SK-N-SH (cell line): ENCODE results near the gene EVI5. TPM values are rescaled to one million over a fixed set of nuclear protein-coding genes. Genes with fewer than 3 reads are reported as not detected.

ENCODE experiments used
- CTCF ChIA-PET: fragments of 300-600, 350-600 bp; formaldehyde crosslinking; extraction: SDS; loops from one replicate; lab custom pipeline; 2021; lab: Yijun Ruan, JAX
- POLR2A ChIA-PET: fragments of 350-600 bp; sonication (Branson Sonifier 250); formaldehyde crosslinking; extraction: SDS; loops from one replicate; lab custom pipeline; 2020; ENCODE audit warnings: antibody characterized with exemption, inconsistent platforms; lab: Yijun Ruan, JAX
- DNase-seq: peaks from one replicate; pipeline ENCODE4 v3.0.0; 2012
- H2AFZ ChIP-seq: fragments of 200-600 bp; sonication (generic); 2 replicates; pipeline ENCODE4 v1.8.1; 2016; ENCODE audit warnings: antibody characterized with exemption, mild to moderate bottlenecking, low read depth
- H3F3A ChIP-seq: fragments of 200-600 bp; sonication (generic); replicated peaks from 2 replicates; pipeline ENCODE3; 2016; ENCODE audit warnings: antibody characterized with exemption, mild to moderate bottlenecking; ENCODE audit not compliant: insufficient read depth
- H3K27ac ChIP-seq, 2 experiments: fragments of 200-500 bp in 1 of 2; fragments of 200-600 bp in 1 of 2; sonication (Bioruptor generic) in 1 of 2; sonication (generic), shearing (Covaris generic) in 1 of 2; 2 replicates each; pipeline versions ENCODE4 v1.5.1 to v1.6.1; 2014 to 2016; ENCODE audit warnings: low read depth in 2 of 2, inconsistent platforms in 1 of 2, low read length in 1 of 2, mild to moderate bottlenecking in 1 of 2, mixed read lengths in 1 of 2
- H3K27me3 ChIP-seq: fragments of 200-600 bp; sonication (generic), shearing (Covaris generic); 2 replicates; pipeline ENCODE4 v1.6.1; 2016; ENCODE audit warnings: mixed run types; ENCODE audit not compliant: insufficient read depth
- H3K36me3 ChIP-seq, 2 experiments: fragments of 200-500 bp in 1 of 2; fragments of 200-600 bp in 1 of 2; sonication (Bioruptor generic) in 1 of 2; sonication (generic) in 1 of 2; replicated peaks in 1 of 2; 2 replicates each; pipeline versions ENCODE3 to v1.5.1; 2014 to 2016; ENCODE audit warnings: low read length in 1 of 2, mild to moderate bottlenecking in 1 of 2; ENCODE audit not compliant: insufficient read depth in 2 of 2, control insufficient read depth in 1 of 2
- H3K4me1 ChIP-seq, 2 experiments: fragments of 200-500 bp in 1 of 2; fragments of 200-600 bp in 1 of 2; sonication (Bioruptor generic) in 1 of 2; sonication (generic), shearing (Covaris generic) in 1 of 2; 2 replicates each; pipeline versions ENCODE4 v1.5.1 to v1.6.1; 2014 to 2016; ENCODE audit warnings: low read depth in 1 of 2, low read length in 1 of 2, mixed run types in 1 of 2; ENCODE audit not compliant: insufficient read depth in 2 of 2, control insufficient read depth in 1 of 2
- H3K4me2 ChIP-seq: fragments of 200-600 bp; sonication (generic), shearing (Covaris generic); 2 replicates; pipeline ENCODE4 v1.6.1; 2017; ENCODE audit warnings: mixed run types
- H3K4me3 ChIP-seq, 2 experiments: fragments of 200-500 bp in 1 of 2; fragments of 200-600 bp in 1 of 2; sonication (Bioruptor generic) in 1 of 2; sonication (generic), shearing (Covaris generic) in 1 of 2; 2 replicates each; pipeline versions ENCODE4 v1.5.1 to v1.8.1; 2014 to 2016; ENCODE audit warnings: low read depth in 2 of 2, inconsistent platforms in 1 of 2, low read length in 1 of 2, mild to moderate bottlenecking in 1 of 2, mixed read lengths in 1 of 2, moderate library complexity in 1 of 2
- H3K79me2 ChIP-seq: fragments of 200-600 bp; sonication (generic); 2 replicates; pipeline ENCODE4 v1.8.1; 2017; ENCODE audit warnings: mild to moderate bottlenecking; ENCODE audit not compliant: insufficient read depth
- H3K9ac ChIP-seq: fragments of 200-600 bp; sonication (generic); 2 replicates; pipeline ENCODE4 v1.6.1; 2017; ENCODE audit warnings: mixed run types
- H3K9me2 ChIP-seq: fragments of 200-600 bp; sonication (generic); 2 replicates; pipeline ENCODE4 v1.6.1; 2017; ENCODE audit warnings: mixed run types
- H3K9me3 ChIP-seq: fragments of 200-600 bp; sonication (generic); 2 replicates; pipeline ENCODE4 v1.6.1; 2017; ENCODE audit warnings: mixed run types, mild to moderate bottlenecking, moderate library complexity
- H4K20me1 ChIP-seq: fragments of 200-600 bp; sonication (generic); 2 replicates; pipeline ENCODE4 v1.6.1; 2017; ENCODE audit warnings: mild to moderate bottlenecking, mixed run types; ENCODE audit not compliant: insufficient read depth
- ELF1 ChIP-seq: IDR thresholded peaks from 2 replicates; pipeline ENCODE4 v1.4.0; 2012
- EP300 ChIP-seq, 2 experiments: IDR thresholded peaks; 2 replicates each; pipeline versions ENCODE4 v1.4.0 to v1.6.1; 2012; ENCODE audit warnings: borderline replicate concordance in 1 of 2, low read depth in 1 of 2, low read length in 1 of 2
- EZH2phosphoT487 ChIP-seq: fragments of 200-600 bp; sonication (generic); IDR thresholded peaks from 2 replicates; pipeline ENCODE4 v1.6.1; 2017; ENCODE audit warnings: low read depth, mixed run types, mild to moderate bottlenecking, antibody characterized with exemption, moderate library complexity, borderline replicate concordance
- FOXM1 ChIP-seq: IDR thresholded peaks from 2 replicates; pipeline ENCODE4 v1.4.0; 2012; ENCODE audit warnings: low read depth, mild to moderate bottlenecking
- GABPA ChIP-seq: IDR thresholded peaks from 2 replicates; pipeline ENCODE4 v1.4.0; 2012; ENCODE audit warnings: low read depth, mild to moderate bottlenecking
- GATA2 ChIP-seq: sonication (generic); formaldehyde crosslinking; IDR thresholded peaks from 2 replicates; pipeline ENCODE4 v1.5.0; 2020; ENCODE audit warnings: mild to moderate bottlenecking, missing genetic modification reagents
- JUND ChIP-seq: IDR thresholded peaks from 2 replicates; pipeline ENCODE4 v1.4.0; 2012
- MAX ChIP-seq: IDR thresholded peaks from 2 replicates; pipeline ENCODE4 v1.4.0; 2012; ENCODE audit warnings: low read depth
- MEF2A ChIP-seq: IDR thresholded peaks from 2 replicates; pipeline ENCODE4 v1.4.0; 2012; ENCODE audit warnings: low read depth, borderline replicate concordance
- MXI1 ChIP-seq: IDR thresholded peaks from 2 replicates; pipeline ENCODE4 v1.6.1; 2012; ENCODE audit warnings: mild to moderate bottlenecking, low read depth, low read length, improper control_type of control experiment
- NFIC ChIP-seq: IDR thresholded peaks from 2 replicates; pipeline ENCODE4 v1.4.0; 2012; ENCODE audit warnings: borderline replicate concordance
- NRF1 ChIP-seq: IDR thresholded peaks from 2 replicates; pipeline ENCODE4 v1.6.1; 2012; ENCODE audit warnings: low read depth, mild to moderate bottlenecking, low read length
- PBX3 ChIP-seq: IDR thresholded peaks from 2 replicates; pipeline ENCODE4; 2012
- POLR2AphosphoS5 ChIP-seq: IDR thresholded peaks from 2 replicates; pipeline ENCODE4 v1.6.1; 2012; ENCODE audit warnings: low read depth, low read length
- RAD21 ChIP-seq: IDR thresholded peaks from 2 replicates; pipeline ENCODE4 v1.6.1; 2012; ENCODE audit warnings: mild to moderate bottlenecking, low read length
- RFX5 ChIP-seq: IDR thresholded peaks from 2 replicates; pipeline ENCODE4 v1.6.1; 2012; ENCODE audit warnings: mild to moderate bottlenecking, improper control_type of control experiment, low read length
- RXRA ChIP-seq: IDR thresholded peaks from 2 replicates; pipeline ENCODE4 v1.4.0; 2012; ENCODE audit warnings: low read depth, mild to moderate bottlenecking, borderline replicate concordance
- SIN3A ChIP-seq: IDR thresholded peaks from 2 replicates; pipeline ENCODE4 v1.6.1; 2012; ENCODE audit warnings: low read depth, mild to moderate bottlenecking, low read length, moderate library complexity, borderline replicate concordance
- TAF1 ChIP-seq: IDR thresholded peaks from 2 replicates; pipeline ENCODE4 v1.6.1; 2012; ENCODE audit warnings: low read depth, mild to moderate bottlenecking, low read length, moderate library complexity, borderline replicate concordance
- TEAD4 ChIP-seq: IDR thresholded peaks from 2 replicates; pipeline ENCODE4 v1.4.0; 2012; ENCODE audit warnings: mild to moderate bottlenecking, borderline replicate concordance; ENCODE audit not compliant: insufficient read depth
- USF1 ChIP-seq: IDR thresholded peaks from 2 replicates; pipeline ENCODE4 v1.4.0; 2012; ENCODE audit warnings: low read depth, borderline replicate concordance
- USF2 ChIP-seq: fragments of 150-350 bp; IDR thresholded peaks from 2 replicates; pipeline ENCODE4 v1.6.1; 2017; ENCODE audit warnings: antibody characterized with exemption, low read length, low read depth, borderline replicate concordance
- YY1 ChIP-seq: IDR thresholded peaks from 2 replicates; pipeline ENCODE4 v1.4.0; 2012; ENCODE audit warnings: low read depth, mild to moderate bottlenecking
- WGBS: methylation state at CpG from one replicate; pipeline ENCODE4 v1.1.6; 2017; ENCODE audit warnings: low lambda C conversion rate; 5-methylcytosine and 5-hydroxymethylcytosine counted together
- polyA plus RNA-seq, 3 experiments: library from polyadenylated mRNA; depleted of rRNA; stranded (reverse); fragments of >200 nt; gene quantifications; 2 replicates each; pipeline ENCODE4 v1.2.3, GENCODE V29; 2012

EVI5 gene
- polyA plus RNA-seq, 1 of the 3 experiments (the other 2 are of a cell fraction) = 5.7 TPM

GRCh38 chr1:92691925-92692324 lies 93.0 kb downstream of the EVI5 start:
- Histone ChIP-seq H3K79me2 (no peaks in the 10 kb centered on the region), H3F3A (no peaks in the 10 kb centered on the region), H3K9me3 (no peaks in the 10 kb centered on the region), H3K27ac (no peak overlapping the region), H2AFZ (no peak overlapping the region), H3K4me3 (no peak overlapping the region), H3K9ac (no peak overlapping the region), H3K9me2 (no peaks in the 10 kb centered on the region)
- CTCF ChIA-PET = no interaction called here
- 43% methylated on average over 1 of the region's 1 CpG for WGBS
- no peak for TF ChIP-seq RFX5
- TF ChIP-seq GATA2 (CRISPR knock-in tag) = no peak
- no peak for TF ChIP-seq USF2
- TF ChIP-seq ELF1 = no peak
- TF ChIP-seq SIN3A = no peak
- TF ChIP-seq FOXM1 = no peak
- TF ChIP-seq USF1 = no peak
- no peak for TF ChIP-seq POLR2AphosphoS5
- TF ChIP-seq TAF1 = no peak
- no peak for TF ChIP-seq TEAD4
- TF ChIP-seq RAD21 = no peak
- no peak for TF ChIP-seq EZH2phosphoT487
- no peak for TF ChIP-seq RXRA
- TF ChIP-seq MEF2A = no peak
- TF ChIP-seq MXI1 = no peak
- TF ChIP-seq NRF1 = no peak
- no peak for TF ChIP-seq MAX
- TF ChIP-seq, all 33 proteins: peak for 0
- DNase-seq = no peak
- Histone ChIP-seq H3K4me2 (no peak overlapping the region), H4K20me1 (no peaks in the 10 kb centered on the region), H3K27me3 (no peaks in the 10 kb centered on the region), H3K4me1 (no peaks in the 10 kb centered on the region; a peak in 2 of 4 replicates), H3K36me3 (peaks cover 6 to 50% of the 10 kb centered on the region in 2 experiments)
- POLR2A ChIA-PET = no interaction called here

- Histone ChIP-seq H3K27ac (no peak overlapping the region), H3K4me3 (no peak overlapping the region), H3F3A (no peaks in the 10 kb centered on the region), H3K4me1 (no peaks in the 10 kb centered on the region; a peak in 2 of 4 replicates), H3K27me3 (no peaks in the 10 kb centered on the region), H4K20me1 (no peaks in the 10 kb centered on the region), H3K36me3 (peaks cover 6 to 50% of the 10 kb centered on the region in 2 experiments), H3K9ac (no peak overlapping the region), H3K9me3 (no peaks in the 10 kb centered on the region), H2AFZ (no peak overlapping the region), H3K9me2 (no peaks in the 10 kb centered on the region), H3K79me2 (no peaks in the 10 kb centered on the region), H3K4me2 (no peak overlapping the region)
- TF ChIP-seq RFX5 (no peak), USF1 (no peak), USF2 (no peak), ELF1 (no peak), YY1 (no peak), JUND (no peak), PBX3 (no peak), EP300 (IDR thresholded peaks at IDR 0.05; ENCODE audit: borderline replicate concordance in 1 of 2, low read depth in 1 of 2, low read length in 1 of 2) (no peak), GABPA (no peak), TEAD4 (no peak), NFIC (no peak), TAF1 (no peak)
- ChIA-PET POLR2A (no interaction called here), CTCF (no interaction called here)
- DNase-seq = no peak
- WGBS = 89% methylated on average over 3 of the region's 3 CpGs
Observed at GRCh38 chr1:92690212-92690906, 94.5 kb downstream of the EVI5 start.
